ENCODE data around the gene CTNS.
A peak's percentile ranks its signal among the peaks of the same experiment; 100 is the strongest.

The CTNS gene

GRCh38 chr17:3636154-3636907 is at the start of gene CTNS, which contains the start of gene SHPK:
TSS of gene CTNS (plus strand) at chr17:3636760. CDS start at chr17:3640207, 3,447 bp downstream.
TSS of gene SHPK (minus strand) at chr17:3636250. CDS start at chr17:3636219, 31 bp downstream.
- FAIRE-seq, result peak; percentile 97

DNA sequence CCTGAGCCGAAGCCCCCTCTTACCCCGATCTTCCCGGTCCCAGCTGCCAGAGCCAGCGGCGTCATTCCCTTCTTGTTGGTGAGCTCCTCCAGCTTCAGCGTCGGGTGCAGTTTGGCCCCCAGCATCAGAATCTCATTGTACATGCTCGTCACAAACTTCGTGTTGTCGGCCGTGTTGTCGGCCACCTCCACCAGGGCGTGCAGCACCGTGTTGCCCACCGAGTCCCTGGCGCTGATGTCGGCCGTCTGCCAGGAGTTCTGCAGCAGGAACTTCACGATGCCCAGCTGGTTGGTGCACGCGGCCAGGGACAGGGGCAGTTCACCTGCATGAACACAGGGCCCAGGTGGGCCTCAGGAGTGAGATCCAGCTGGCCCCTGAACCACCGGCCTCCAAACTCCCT is 46.8 kb upstream of the CTNS start:
- no peak for FAIRE-seq

DNA sequence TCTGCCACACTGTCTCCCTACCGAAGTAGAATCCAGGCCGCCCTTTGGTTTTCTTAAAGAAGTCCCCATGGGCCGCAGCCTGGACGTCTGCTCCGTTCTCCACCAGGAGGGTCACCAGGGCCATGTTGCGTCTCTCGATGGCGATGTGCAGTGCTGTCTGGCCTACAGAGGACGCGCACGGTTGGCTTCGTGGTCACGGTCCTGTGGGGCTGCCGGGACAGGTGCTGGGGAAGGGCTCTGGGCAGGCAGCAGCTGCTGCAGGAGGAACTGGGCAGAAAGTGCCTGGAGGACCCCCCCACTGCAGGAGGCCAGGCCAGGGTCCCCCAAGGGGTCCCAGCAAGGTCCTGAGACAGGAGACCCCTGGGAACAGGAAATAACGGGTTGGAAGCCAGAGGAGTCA is 46.3 kb upstream of the CTNS start:
- FAIRE-seq, result no peak

DNA sequence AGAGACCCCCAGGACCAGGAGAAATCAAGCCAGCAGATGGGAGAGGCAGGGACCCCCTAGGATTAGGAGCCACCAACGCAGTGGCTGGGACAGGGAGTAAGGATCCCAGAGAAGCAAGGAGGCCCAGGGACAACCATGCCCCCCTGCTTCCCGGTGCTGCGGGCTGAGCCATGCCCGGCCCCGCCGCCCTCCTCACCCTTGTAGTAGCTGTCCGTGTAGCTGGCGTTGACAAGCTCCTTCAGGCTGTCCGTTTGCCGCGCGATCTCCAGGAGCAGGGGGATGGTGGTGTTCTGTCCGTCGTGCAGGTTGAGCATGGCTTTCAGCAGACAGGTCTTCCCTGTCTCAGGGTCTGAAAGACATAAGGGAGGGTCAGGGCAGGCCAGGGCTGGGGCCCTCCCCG is 45.8 kb upstream of the CTNS start:
- no peak for FAIRE-seq

DNA sequence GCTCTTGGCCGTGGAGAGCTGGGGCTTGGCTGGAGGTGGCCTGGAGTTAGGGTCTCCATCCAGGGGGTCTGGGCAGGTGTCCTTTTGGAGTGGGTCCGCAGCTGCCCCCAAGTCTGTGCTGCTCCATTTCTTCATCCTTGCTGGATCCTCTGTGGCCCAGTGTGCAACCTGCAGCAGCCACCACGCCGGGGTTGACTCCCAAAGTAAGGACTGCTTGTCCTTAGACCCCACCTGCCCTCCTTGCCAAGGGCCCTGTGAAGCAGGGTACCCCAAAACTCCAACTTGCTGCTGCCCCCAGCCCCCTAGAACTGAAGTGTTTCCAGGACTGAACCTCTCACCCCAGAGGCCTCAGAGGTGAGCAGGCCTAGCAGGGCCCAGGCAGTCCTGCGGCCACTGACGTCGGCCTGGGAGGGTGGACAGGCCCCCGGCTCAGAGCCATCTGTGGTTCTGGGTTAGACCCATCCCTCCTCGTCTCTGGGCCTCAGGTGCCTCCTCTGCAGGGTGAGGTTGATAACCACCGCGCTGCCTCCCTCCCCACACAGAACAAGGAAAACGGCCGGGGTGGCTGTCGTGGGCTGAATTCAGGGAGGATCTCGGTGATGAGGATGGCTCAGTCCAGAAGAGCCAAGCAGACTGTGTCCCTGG is 44.2 kb upstream of the CTNS start:
- FAIRE-seq, result no peak

DNA sequence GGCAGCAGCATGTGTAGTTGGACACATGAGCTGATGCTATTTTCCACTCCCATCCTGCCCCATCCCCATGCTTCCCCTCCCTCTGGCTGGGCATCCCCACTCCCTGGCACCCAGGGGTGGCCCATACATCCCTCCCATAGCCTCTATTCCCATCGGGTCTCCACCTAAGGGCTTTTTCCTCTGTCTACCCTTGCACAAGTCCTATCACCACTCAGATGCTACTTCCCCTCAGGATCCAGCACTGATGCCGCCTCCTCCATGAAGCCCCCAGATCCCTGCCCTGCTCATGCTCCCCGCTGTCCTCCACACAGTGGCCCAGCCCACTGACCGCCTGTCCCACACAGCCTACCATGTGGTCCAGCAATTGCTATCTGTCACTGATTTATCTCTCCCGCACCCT is 43.2 kb upstream of the CTNS start:
- no peak for FAIRE-seq

DNA sequence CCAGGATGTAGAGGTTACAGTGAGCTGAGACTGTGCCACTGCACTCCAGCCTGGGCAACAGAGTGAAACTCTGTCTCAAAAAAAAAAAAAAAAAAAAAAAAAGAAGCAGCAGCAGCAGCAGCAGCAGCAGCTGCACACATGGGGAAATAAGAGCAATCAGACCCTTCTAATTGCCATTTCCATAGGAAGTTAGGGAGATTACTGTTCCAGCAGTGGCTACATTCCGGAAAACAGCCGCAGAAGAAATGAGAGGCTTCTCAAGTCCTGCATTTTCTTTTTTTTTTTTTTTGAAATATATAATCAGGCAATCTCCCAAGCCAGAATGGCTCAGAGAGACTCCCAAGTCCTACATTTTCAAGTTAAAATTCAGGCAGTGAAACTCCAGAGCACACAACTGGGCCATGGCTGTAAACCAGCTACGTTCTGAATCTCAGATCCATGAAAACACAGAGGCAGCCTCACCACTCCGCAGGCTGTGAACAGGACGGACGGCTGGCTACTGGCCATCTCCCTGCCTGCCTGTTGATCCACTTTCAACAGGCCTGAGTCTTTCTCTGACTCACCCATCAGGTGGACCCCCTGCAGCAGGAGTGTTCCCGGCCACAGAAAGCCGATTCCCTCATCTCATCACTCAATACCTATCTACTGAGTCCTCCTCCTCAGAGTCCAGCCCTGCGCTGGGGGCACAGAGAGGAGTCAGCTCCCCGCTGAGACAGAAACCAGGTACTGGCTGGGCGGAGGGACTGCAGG is 42.3 kb upstream of the CTNS start:
- no peak for FAIRE-seq

DNA sequence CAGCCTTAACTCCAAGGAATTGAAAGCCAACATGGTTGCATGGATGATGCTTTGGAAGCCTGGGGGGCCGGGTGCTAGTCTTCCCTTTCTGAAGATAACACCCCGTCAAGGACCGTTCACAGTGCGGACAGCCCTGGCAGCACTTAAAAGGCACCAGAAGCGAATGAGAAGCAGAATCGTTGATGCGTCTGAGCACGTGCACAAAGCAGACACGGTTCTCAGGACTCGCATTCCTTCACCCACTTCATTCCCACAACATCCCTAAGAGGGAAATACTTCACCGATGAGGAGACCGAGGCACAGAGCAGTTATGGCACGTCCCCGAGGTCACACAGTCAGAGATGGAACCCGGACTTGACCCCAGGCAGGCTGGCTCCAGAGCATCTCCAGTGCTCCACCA is 41.6 kb upstream of the CTNS start:
- FAIRE-seq, result no peak

GRCh38 chr17:3596804-3597464 is 39.6 kb upstream of the CTNS start:
- no peak for FAIRE-seq

DNA sequence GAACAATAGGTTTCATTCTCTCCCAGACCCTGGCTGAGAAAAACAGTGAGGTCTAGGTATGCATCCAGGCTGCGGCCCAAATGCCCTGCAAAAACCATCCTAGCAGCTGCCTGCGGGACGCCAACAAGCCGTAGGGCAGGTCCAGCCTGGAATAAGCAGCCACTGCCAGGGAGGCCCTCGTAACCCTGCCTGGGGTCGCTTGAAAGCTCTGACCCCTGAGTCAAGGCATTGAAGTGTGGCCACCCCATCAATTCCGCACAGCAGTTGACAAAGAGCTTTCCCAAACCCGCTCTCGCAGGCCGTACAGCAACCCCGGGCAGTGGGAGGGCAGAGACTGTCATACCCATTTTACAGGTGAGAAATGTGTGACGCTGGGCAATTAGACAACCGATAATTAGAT is 38.5 kb upstream of the CTNS start:
- no peak for FAIRE-seq

GRCh38 chr17:3600529-3601205 is 35.9 kb upstream of the CTNS start:
- FAIRE-seq, result no peak

DNA sequence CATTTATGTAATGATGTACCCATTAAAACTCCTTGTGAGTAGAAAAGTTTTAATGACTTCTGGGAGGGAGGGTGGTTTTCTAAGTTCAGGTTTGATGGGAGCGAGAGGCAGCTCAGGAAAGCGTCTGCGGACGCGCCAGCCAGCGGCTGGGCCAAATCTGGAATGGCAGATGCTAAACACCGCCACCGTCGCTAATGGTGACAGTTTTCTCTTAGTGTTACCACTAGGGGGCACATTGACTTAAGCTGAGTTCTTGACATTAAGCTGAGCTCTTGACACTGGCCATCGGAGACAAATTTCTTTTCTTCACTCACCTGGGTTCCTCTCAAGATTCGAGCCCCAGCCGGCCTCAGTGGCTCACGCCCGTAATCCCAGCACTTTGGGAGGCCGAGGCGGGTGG is 34.1 kb upstream of the CTNS start:
- FAIRE-seq, result no peak

- no peak for FAIRE-seq
Measured at GRCh38 chr17:3603119-3603869, 33.3 kb upstream of the CTNS start.

DNA sequence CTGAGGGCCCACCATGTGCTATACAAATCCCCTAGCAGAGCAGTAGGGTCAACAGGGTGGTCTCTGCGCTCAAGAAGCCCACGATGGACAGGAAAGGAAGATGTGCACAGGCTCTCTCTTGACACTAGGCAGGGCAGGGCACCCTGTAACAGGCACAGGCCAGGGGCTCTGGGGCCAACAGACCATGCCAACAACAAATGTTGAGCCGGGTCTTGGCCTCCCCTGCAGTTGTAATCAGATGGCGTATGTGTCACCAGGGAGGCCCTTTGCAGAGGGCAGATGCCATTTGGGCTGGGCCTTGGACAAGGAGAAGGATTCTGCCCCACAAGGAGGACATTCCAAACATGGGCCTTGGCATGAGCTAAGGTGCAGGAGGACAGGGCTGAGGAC is 32.7 kb upstream of the CTNS start:
- no peak for FAIRE-seq

DNA sequence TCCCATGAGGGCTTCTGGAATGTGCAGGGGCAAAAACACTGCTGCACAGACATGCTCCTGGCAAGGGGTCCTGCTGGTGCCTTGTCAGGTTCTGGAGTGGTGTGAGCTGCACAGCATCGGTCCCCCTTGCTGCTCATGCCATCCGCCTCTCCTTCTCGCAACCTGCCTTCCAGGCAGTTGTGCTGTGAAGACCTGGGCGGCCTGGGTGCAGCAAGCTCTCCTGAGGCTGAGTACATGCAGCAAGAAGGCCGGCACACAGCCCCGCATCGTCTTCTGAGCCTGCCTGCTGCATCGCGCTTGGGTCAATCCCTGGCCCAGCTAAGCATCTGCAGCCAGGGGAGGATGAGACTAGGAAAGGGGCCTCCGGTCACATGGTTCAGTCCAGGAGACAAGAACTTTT is 26.9 kb upstream of the CTNS start:
- FAIRE-seq, result no peak

- no peak for FAIRE-seq
Measured at GRCh38 chr17:3610523-3610922, 26.0 kb upstream of the CTNS start.

DNA sequence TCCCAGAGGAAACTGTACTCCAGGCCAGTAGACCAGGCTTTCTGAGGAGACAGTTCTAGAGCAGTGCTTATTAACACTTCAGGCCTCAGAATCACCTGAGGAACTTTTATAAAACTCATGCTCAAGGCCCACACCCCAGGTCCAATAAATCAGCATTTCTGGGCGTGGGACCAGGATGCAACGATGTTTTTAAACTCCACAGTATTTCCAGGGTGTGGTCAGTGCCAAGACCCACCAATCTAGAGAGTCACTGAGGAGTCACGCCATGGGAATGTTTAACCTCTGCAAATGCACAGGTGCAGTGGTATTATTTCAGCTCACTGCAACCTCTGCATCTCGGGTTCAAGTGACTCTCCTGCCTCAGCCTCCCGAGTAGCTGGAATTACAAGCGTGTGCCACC is 23.4 kb upstream of the CTNS start:
- no peak for FAIRE-seq

- FAIRE-seq, result no peak
Measured at GRCh38 chr17:3615160-3615870, 21.2 kb upstream of the CTNS start.

- no peak for FAIRE-seq
Measured at GRCh38 chr17:3621146-3621720, 15.3 kb upstream of the CTNS start.

GRCh38 chr17:3622977-3623594 is 13.5 kb upstream of the CTNS start:
- no peak for FAIRE-seq
